ENCODE measurements around the gene RAPH1.

Gene RAPH1

DNA sequence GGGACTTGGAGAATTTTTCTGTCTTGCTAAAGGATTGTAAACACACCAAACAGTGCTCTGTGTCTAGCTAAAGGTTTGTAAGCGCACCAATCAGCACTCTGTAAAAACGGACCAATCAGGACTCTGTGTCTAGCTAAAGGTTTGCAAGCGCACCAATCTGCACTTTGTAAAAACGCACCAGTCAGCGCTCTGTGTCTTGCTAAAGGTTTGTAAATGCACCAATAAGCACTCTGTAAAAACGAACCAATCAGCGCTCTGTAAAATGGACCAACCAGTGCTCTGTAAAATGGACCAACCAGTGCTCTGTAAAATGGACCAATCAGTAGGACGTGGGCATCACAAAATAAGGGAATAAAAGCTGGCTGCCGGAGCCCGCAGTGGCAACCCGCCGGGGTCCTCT lies 190.4 kb downstream of the RAPH1 start:
- Histone ChIP-seq H3K4me3 (ENCODE audit: low read length) (no peak overlapping the region), H3K36me3 (ENCODE audit: control insufficient read depth, insufficient read depth, low read length) (no peaks in the 10 kb centered on the region), H3K27ac (ENCODE audit: low read length) (no peak overlapping the region), H3K4me1 (ENCODE audit: control insufficient read depth, insufficient read depth, low read length) (peaks cover 1% of the 10 kb centered on the region; the same call in 1 of the 2 replicates), H3K27me3 (ENCODE audit: control insufficient read depth, insufficient read depth, low read length) (no peaks in the 10 kb centered on the region), H3K9me3 (ENCODE audit: control insufficient read depth, insufficient read depth, low read length) (no peaks in the 10 kb centered on the region)
- no CpG with 5 or more reads among the region's 12 CpGs for WGBS (ENCODE audit: insufficient coverage, insufficient read length)
- DNase-seq (ENCODE audit: low read depth, low spot score), result no peak
